HCT116 (cell line): ENCODE measurements around the gene CLASP2. TPM values are rescaled to one million over a fixed set of nuclear protein-coding genes. Genes with fewer than 3 reads are reported as not detected.

Experiments used
- ATAC-seq: fragments of 200-7000 bp; cut with Tn5 transposase; 2 replicates; pipeline ENCODE4 v1.9.1; 2020; ENCODE audit warnings: mild to moderate bottlenecking, moderate library complexity
- BruUV-seq: library from RNA; stranded (reverse); fragments of 400-500 nt; replicated peaks from 2 replicates; lab custom pipeline; 2021; lab: Mats Ljungman, UMichigan
- CTCF ChIA-PET: fragments of 300-600 bp; sonication (Branson Sonifier 250); formaldehyde crosslinking; loops from one replicate; lab custom pipeline; 2021; ENCODE audit warnings: antibody characterized with exemption; lab: Charles Lee
- POLR2A ChIA-PET: fragments of 300-600, 350-600 bp; sonication (Branson Sonifier 250); formaldehyde crosslinking; loops from one replicate; lab custom pipeline; 2021; ENCODE audit warnings: antibody characterized with exemption; lab: Charles Lee
- RAD21 ChIA-PET, 2 experiments: fragments of 300-600 bp; sonication (Branson Sonifier 250); formaldehyde crosslinking; loops; one replicate each; lab custom pipeline; 2023; ENCODE audit warnings: low total read pairs in 2 of 2; ENCODE audit not compliant: uncharacterized antibody in 2 of 2, unreplicated experiment in 2 of 2, low non-redundant PET in 1 of 2; lab: Charles Lee
- DNase-seq: peaks from one replicate; pipeline ENCODE4 v3.0.0-alpha.2; 2010; ENCODE audit warnings: low read depth, low spot score
- H2AFZ ChIP-seq: fragments of 200-600 bp; shearing (Covaris generic), sonication (generic); 2 replicates; pipeline ENCODE4 v1.6.1; 2017; ENCODE audit warnings: low read depth, mixed run types, mixed read lengths, antibody characterized with exemption, low read length; ENCODE audit not compliant: poor library complexity, severe bottlenecking
- H3K27ac ChIP-seq: 2 replicates; pipeline ENCODE4 v1.5.1; 2012; ENCODE audit warnings: low read depth, low read length
- H3K27me3 ChIP-seq: fragments of 200-600 bp; sonication (generic); 2 replicates; pipeline ENCODE4 v1.6.1; 2016; ENCODE audit warnings: mixed run types, low read length, mixed read lengths; ENCODE audit not compliant: insufficient read depth
- H3K36me3 ChIP-seq, 2 experiments: fragments of 200-500 bp in 1 of 2; fragments of 200-600 bp in 1 of 2; sonication (Bioruptor generic) in 1 of 2; sonication (generic) in 1 of 2; 2 replicates each; pipeline versions ENCODE4 v1.5.1 to v1.6.1; 2014 to 2016; ENCODE audit warnings: low read length in 2 of 2, inconsistent platforms in 1 of 2, mixed read lengths in 1 of 2, mixed run types in 1 of 2; ENCODE audit not compliant: insufficient read depth in 2 of 2, control insufficient read depth in 1 of 2
- H3K4me1 ChIP-seq, 2 experiments: fragments of 200-600 bp in 1 of 2; sonication (generic) in 1 of 2; 2 replicates each; pipeline versions ENCODE4 v1.5.1 to v1.6.1; 2012 to 2017; ENCODE audit warnings: low read length in 2 of 2, inconsistent platforms in 1 of 2, mild to moderate bottlenecking in 1 of 2, mixed read lengths in 1 of 2, mixed run types in 1 of 2, moderate library complexity in 1 of 2; ENCODE audit not compliant: insufficient read depth in 2 of 2, control insufficient read depth in 1 of 2
- H3K4me2 ChIP-seq: fragments of 200-600 bp; sonication (generic); 2 replicates; pipeline ENCODE4 v1.6.1; 2017; ENCODE audit warnings: mixed run types, low read length, mixed read lengths
- H3K4me3 ChIP-seq, 2 experiments: fragments of 200-600 bp in 1 of 2; sonication (generic) in 1 of 2; replicated peaks in 1 of 2; 2 replicates each; pipeline ENCODE4 v1.5.1; 2011 to 2016; ENCODE audit warnings: low read length in 2 of 2, control low read depth in 1 of 2, low read depth in 1 of 2, mild to moderate bottlenecking in 1 of 2, mixed read lengths in 1 of 2, mixed run types in 1 of 2
- H3K79me2 ChIP-seq: fragments of 200-600 bp; sonication (generic); 2 replicates; pipeline ENCODE4 v1.6.1; 2017; ENCODE audit warnings: mild to moderate bottlenecking, mixed run types, low read length, moderate library complexity, mixed read lengths; ENCODE audit not compliant: insufficient read depth
- H3K9ac ChIP-seq: fragments of 200-600 bp; sonication (generic); 2 replicates; pipeline ENCODE4 v1.6.1; 2016; ENCODE audit warnings: low read length, mixed read lengths
- H3K9me2 ChIP-seq: fragments of 200-600 bp; sonication (generic), shearing (Covaris generic); 2 replicates; pipeline ENCODE4 v1.6.1; 2017; ENCODE audit warnings: mixed run types, mild to moderate bottlenecking, moderate library complexity; ENCODE audit not compliant: insufficient read depth
- H3K9me3 ChIP-seq, 2 experiments: fragments of 200-500 bp in 1 of 2; fragments of 200-600 bp in 1 of 2; sonication (Bioruptor generic) in 1 of 2; sonication (generic) in 1 of 2; 2 replicates each; pipeline ENCODE4 v1.6.1; 2014 to 2017; ENCODE audit warnings: low read length in 2 of 2, mixed read lengths in 2 of 2, inconsistent platforms in 1 of 2, low read depth in 1 of 2, mild to moderate bottlenecking in 1 of 2, mixed run types in 1 of 2, moderate library complexity in 1 of 2; ENCODE audit not compliant: control insufficient read depth in 1 of 2, insufficient read depth in 1 of 2
- H4K20me1 ChIP-seq: fragments of 200-600 bp; sonication (generic), shearing (Covaris generic); 2 replicates; pipeline ENCODE4 v1.6.1; 2017; ENCODE audit warnings: mixed run types, mild to moderate bottlenecking, moderate library complexity; ENCODE audit not compliant: insufficient read depth
- ATF3 ChIP-seq: IDR thresholded peaks from 2 replicates; pipeline ENCODE4 v1.6.1; 2012
- CEBPB ChIP-seq: IDR thresholded peaks from 2 replicates; pipeline ENCODE4 v1.6.1; 2012; ENCODE audit warnings: low read depth
- FOSL1 ChIP-seq: IDR thresholded peaks from 2 replicates; pipeline ENCODE4 v1.6.1; 2012; ENCODE audit warnings: low read depth
- RAD21 ChIP-seq: IDR thresholded peaks from 2 replicates; pipeline ENCODE4 v1.6.1; 2012; ENCODE audit warnings: low read depth, mild to moderate bottlenecking
- SIN3A ChIP-seq: IDR thresholded peaks from 2 replicates; pipeline ENCODE4 v1.6.1; 2012; ENCODE audit warnings: low read depth
- TCF7L2 ChIP-seq: IDR thresholded peaks from 2 replicates; pipeline ENCODE4 v1.7.0; 2011; ENCODE audit warnings: borderline replicate concordance, inconsistent platforms; ENCODE audit not compliant: insufficient read depth, insufficient read length; ENCODE audit errors: extremely low read depth
- YY1 ChIP-seq: IDR thresholded peaks from 2 replicates; pipeline ENCODE4 v1.6.1; 2011; ENCODE audit warnings: low read length, low read depth, moderate library complexity, mild to moderate bottlenecking; ENCODE audit not compliant: insufficient replicate concordance; ENCODE audit errors: extremely low read depth
- ZNF274 ChIP-seq: fragments of 200-500 bp; sonication (Bioruptor generic); IDR thresholded peaks from 2 replicates; pipeline ENCODE4 v1.6.1; 2014; ENCODE audit warnings: mild to moderate bottlenecking, low read depth, low read length, inconsistent platforms
- intact Hi-C: fragments of 100-400 bp; cut with micrococcal nuclease; formaldehyde crosslinking; loops from 2 replicates; pipeline ENCODE4 v1.10.0; 2022
- total RNA-seq: library from RNA; stranded (reverse); gene quantifications from one replicate; pipeline ENCODE4 v1.2.1, GENCODE V29; 2021; ENCODE audit not compliant: unreplicated experiment
- TF ChIP-seq, protein P1 (sequence below): IDR thresholded peaks from 2 replicates; pipeline ENCODE4 v1.6.1; 2012

Gene CLASP2
- total RNA-seq, 1 experiment from 2014 or later: 36.3 TPM

DNA sequence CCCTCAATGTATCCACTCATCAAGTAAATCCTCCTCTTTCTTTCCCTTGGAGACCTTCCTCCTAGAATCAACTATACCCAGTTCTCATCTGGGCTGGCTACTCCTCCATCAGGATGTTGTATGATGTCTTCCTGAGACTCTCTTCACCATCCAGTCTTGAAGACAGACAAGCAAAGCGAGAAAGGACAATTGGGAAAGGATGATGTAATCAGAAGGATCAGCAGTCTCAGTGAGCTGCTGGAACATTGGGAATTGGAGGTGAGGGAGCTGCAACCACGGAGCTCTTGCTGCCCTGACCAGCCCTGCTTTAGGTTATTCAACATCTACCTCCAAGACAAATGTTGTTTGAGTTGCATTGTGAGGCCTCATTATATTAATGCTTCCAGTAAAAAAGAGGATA is 229.8 kb downstream of the CLASP2 start (continued):
- TF ChIP-seq ZNF274 (no peak), RAD21 (no peak)

GRCh38 chr3:33482111-33482521 is 235.9 kb downstream of the CLASP2 start:
- H4K20me1 ChIP-seq: no peaks in the 10 kb centered on the region
- ChIA-PET POLR2A (no interaction called here), CTCF (no interaction called here)

DNA sequence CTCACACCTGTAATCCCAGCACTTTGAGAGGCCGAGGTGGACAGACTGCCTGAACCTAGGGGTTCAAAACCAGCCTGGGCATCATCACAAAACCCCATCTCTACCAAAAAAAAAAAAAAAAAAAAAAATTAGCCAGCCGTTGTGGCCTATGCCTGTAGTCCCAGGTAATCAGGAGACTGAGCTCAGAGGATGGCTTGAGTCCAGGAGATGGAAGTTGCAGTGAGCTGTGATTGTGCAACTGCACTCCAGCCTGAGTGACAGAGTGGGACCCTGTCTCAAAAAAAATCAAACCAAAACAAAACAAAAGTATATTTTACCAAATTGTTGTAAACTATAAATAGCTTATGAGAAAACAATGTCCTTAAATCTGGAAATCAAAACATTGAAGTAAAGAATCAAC is 243.2 kb downstream of the CLASP2 start:
- DNase-seq: no peak
- CTCF ChIA-PET: no interaction called here
- intact Hi-C loops: no loop called here
- H3K36me3 ChIP-seq: no peaks in the 10 kb centered on the region
- H3K4me2 ChIP-seq: no peak overlapping the region
- H3K4me3 ChIP-seq: no peak overlapping the region
- H3K27me3 ChIP-seq: no peaks in the 10 kb centered on the region
- H3K79me2 ChIP-seq: no peaks in the 10 kb centered on the region
- BruUV-seq: no TSS peak
- no peak overlapping the region for H3K27ac ChIP-seq
- H3K9ac ChIP-seq: no peak overlapping the region
- ATAC-seq: no peak
- no peak overlapping the region for H2AFZ ChIP-seq
- H3K9me3 ChIP-seq: peaks cover under 1 to 2% of the 10 kb centered on the region in 2 experiments; a peak in 2 of 4 replicates
- TF ChIP-seq SIN3A (no peak), YY1 (no peak), TCF7L2 (no peak), FOSL1 (no peak), CEBPB (no peak), ZNF274 (no peak), ATF3 (no peak)
- TF ChIP-seq, protein P1, sequence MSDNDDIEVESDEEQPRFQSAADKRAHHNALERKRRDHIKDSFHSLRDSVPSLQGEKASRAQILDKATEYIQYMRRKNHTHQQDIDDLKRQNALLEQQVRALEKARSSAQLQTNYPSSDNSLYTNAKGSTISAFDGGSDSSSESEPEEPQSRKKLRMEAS: no peak
- TF ChIP-seq, all 23 proteins: peak for 0
- no peaks in the 10 kb centered on the region for H3K9me2 ChIP-seq
- ChIA-PET RAD21 (no interaction called here), POLR2A (no interaction called here)
- no peaks in the 10 kb centered on the region for H4K20me1 ChIP-seq
- no peaks in the 10 kb centered on the region for H3K4me1 ChIP-seq

More at GRCh38 chr3:33482111-33482521, 235.9 kb downstream of the CLASP2 start:
- Histone ChIP-seq H3K27me3 (no peaks in the 10 kb centered on the region), H3K36me3 (no peaks in the 10 kb centered on the region), H2AFZ (no peak overlapping the region), H3K9me3 (peaks cover 5 to 6% of the 10 kb centered on the region in 2 experiments; a peak in 2 of 4 replicates), H3K4me3 (no peak overlapping the region), H3K4me1 (no peaks in the 10 kb centered on the region), H3K4me2 (no peak overlapping the region), H3K27ac (no peak overlapping the region), H3K9me2 (no peaks in the 10 kb centered on the region), H3K9ac (no peak overlapping the region), H3K79me2 (no peaks in the 10 kb centered on the region)
- RAD21 ChIA-PET: no interaction called here
- DNase-seq: no peak
- TF ChIP-seq RAD21: no peak
- intact Hi-C loops: no loop called here
- ATAC-seq: no peak
- BruUV-seq: no TSS peak
